GM23248 (cell line): ENCODE measurements around the gene LYRM4. TPM values are rescaled to one million over a fixed set of nuclear protein-coding genes. Genes with fewer than 3 reads are reported as not detected.

Source experiments
- DNase-seq: peaks from one replicate; pipeline ENCODE4 v3.0.0-alpha.2; 2015
- H2AFZ ChIP-seq: fragments of 200-600 bp; sonication (generic); 2 replicates; pipeline ENCODE4 v1.6.1; 2016; ENCODE audit warnings: antibody characterized with exemption
- H3F3A ChIP-seq: fragments of 200-600 bp; sonication (generic); 2 replicates; pipeline ENCODE4 v1.6.1; 2016; ENCODE audit warnings: mild to moderate bottlenecking, antibody characterized with exemption, mixed run types; ENCODE audit not compliant: insufficient read depth
- H3K27ac ChIP-seq: fragments of 200-600 bp; sonication (generic); 2 replicates; pipeline ENCODE4 v1.5.1; 2016; ENCODE audit warnings: mild to moderate bottlenecking
- H3K27me3 ChIP-seq: fragments of 200-600 bp; sonication (generic); replicated peaks from 2 replicates; pipeline ENCODE4 v1.6.1; 2016; ENCODE audit warnings: mild to moderate bottlenecking; ENCODE audit not compliant: insufficient read depth
- H3K36me3 ChIP-seq: fragments of 200-600 bp; sonication (generic); 2 replicates; pipeline ENCODE4 v1.6.1; 2016; ENCODE audit warnings: low read depth, mild to moderate bottlenecking
- H3K4me1 ChIP-seq: fragments of 200-600 bp; sonication (generic); 2 replicates; pipeline ENCODE4 v1.6.1; 2016; ENCODE audit warnings: mild to moderate bottlenecking; ENCODE audit not compliant: insufficient read depth
- H3K4me2 ChIP-seq: fragments of 200-600 bp; sonication (generic); one replicate; pipeline ENCODE4 v1.6.1; 2016; ENCODE audit warnings: mild to moderate bottlenecking; ENCODE audit not compliant: unreplicated experiment
- H3K4me3 ChIP-seq: fragments of 200-600 bp; sonication (generic); 2 replicates; pipeline ENCODE4 v1.5.1; 2016; ENCODE audit warnings: mild to moderate bottlenecking
- H3K79me2 ChIP-seq: fragments of 200-600 bp; sonication (generic); 2 replicates; pipeline ENCODE4 v1.6.1; 2016; ENCODE audit warnings: mild to moderate bottlenecking; ENCODE audit not compliant: insufficient read depth
- H3K9ac ChIP-seq: fragments of 200-600 bp; sonication (generic); 2 replicates; pipeline ENCODE4 v1.6.1; 2016; ENCODE audit warnings: mild to moderate bottlenecking
- H3K9me2 ChIP-seq: fragments of 200-600 bp; sonication (generic); 2 replicates; pipeline ENCODE4 v1.6.1; 2016; ENCODE audit warnings: mixed run types, mild to moderate bottlenecking, moderate library complexity; ENCODE audit not compliant: insufficient read depth
- H3K9me3 ChIP-seq: fragments of 200-600 bp; sonication (generic); one replicate; pipeline ENCODE4 v1.6.1; 2017; ENCODE audit warnings: low read depth
- H4K20me1 ChIP-seq: fragments of 200-600 bp; sonication (generic); 2 replicates; pipeline ENCODE4 v1.6.0; 2016; ENCODE audit not compliant: insufficient read depth
- EZH2 ChIP-seq: fragments of 200-600 bp; sonication (generic); IDR thresholded peaks from 2 replicates; pipeline ENCODE4 v1.6.1; 2018; ENCODE audit warnings: antibody characterized with exemption, mild to moderate bottlenecking; ENCODE audit not compliant: insufficient read depth, poor library complexity, severe bottlenecking
- EZH2phosphoT487 ChIP-seq: fragments of 200-600 bp; sonication (generic); IDR thresholded peaks from 2 replicates; pipeline ENCODE4 v1.6.1; 2018; ENCODE audit warnings: antibody characterized with exemption, moderate library complexity, mild to moderate bottlenecking, low read depth; ENCODE audit not compliant: insufficient read depth
- WGBS, 2 experiments: methylation state at CpG; one replicate each; pipeline ENCODE4 v1.1.6; 2015 to 2017; ENCODE audit warnings: low lambda C conversion rate in 2 of 2, low coverage in 1 of 2; ENCODE audit errors: missing lambda C conversion rate in 2 of 2; 5-methylcytosine and 5-hydroxymethylcytosine counted together
- in situ Hi-C: fragments of 300-500 bp; cut with MboI; formaldehyde crosslinking; loops from 2 replicates; pipeline ENCODE4 v1.15.0; 2020
- polyA plus RNA-seq: library from polyadenylated mRNA; unstranded; fragments of >200 nt; fragmentation: Nextera tagmentation; extraction: Ambion mirVana; gene quantifications from 2 replicates; pipeline ENCODE4 v1.2.1, GENCODE V29; 2016
- total RNA-seq: library from RNA; depleted of rRNA; stranded (reverse); fragments of >200 nt; shearing (Covaris generic); gene quantifications from 2 replicates; pipeline ENCODE4 v1.2.3, GENCODE V29; 2014

Gene LYRM4
- total and polyA plus RNA-seq, 2 experiments from 2014 or later, result 27.1 to 28.0 TPM

DNA sequence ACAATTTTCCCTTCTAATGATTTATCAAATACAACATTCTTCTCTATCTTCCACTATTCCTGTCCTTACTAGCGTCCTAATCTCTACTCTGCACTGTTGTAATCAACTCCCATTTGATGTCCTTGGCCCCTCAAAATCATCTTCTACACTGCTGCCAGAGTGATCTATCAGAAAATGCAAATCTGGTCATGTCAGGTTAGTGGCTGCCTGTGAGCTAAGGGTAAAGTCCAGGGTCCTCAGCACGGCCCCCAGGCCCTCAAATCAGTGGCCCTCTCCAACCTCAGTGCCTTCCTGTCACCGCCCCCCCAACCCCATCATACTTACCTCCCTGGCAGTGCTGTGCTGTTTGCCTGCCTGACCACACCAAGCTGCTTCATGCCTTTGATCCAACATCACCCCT, 3.8 kb downstream of the LYRM4 start:
- in situ Hi-C loops, result no loop called here

GRCh38 chr6:5250911-5251310, 9.8 kb downstream of the LYRM4 start:
- Histone ChIP-seq H3K9ac (no peak overlapping the region), H3K4me1 (no peaks in the 10 kb centered on the region), H3K27ac (no peak overlapping the region), H3K79me2 (peaks cover 22% of the 10 kb centered on the region), H3K4me2 (no peak overlapping the region), H2AFZ (no peak overlapping the region), H4K20me1 (no peaks in the 10 kb centered on the region), H3K4me3 (no peak overlapping the region), H3K36me3 (no peaks in the 10 kb centered on the region), H3K9me2 (no peaks in the 10 kb centered on the region), H3K27me3 (no peaks in the 10 kb centered on the region), H3K9me3 (no peaks in the 10 kb centered on the region), H3F3A (no peaks in the 10 kb centered on the region)
- no peak for TF ChIP-seq EZH2phosphoT487
- TF ChIP-seq EZH2, result no peak
- 95 to 97% methylated on average over 4 of the region's 4 CpGs for WGBS, 2 experiments
- in situ Hi-C loops, result no loop called here
- DNase-seq, result no peak

More for the DNA sequence above, 3.8 kb downstream of the LYRM4 start:
- no peaks in the 10 kb centered on the region for H4K20me1 ChIP-seq
- H3K9me3 ChIP-seq, result no peaks in the 10 kb centered on the region
- no peak for DNase-seq
- no peaks in the 10 kb centered on the region for H3K36me3 ChIP-seq
- 73 to 85% methylated on average over 3 of the region's 3 CpGs for WGBS, 2 experiments
- no peak overlapping the region for H2AFZ ChIP-seq
- H3K27ac ChIP-seq, result no peak overlapping the region
- H3K4me1 ChIP-seq, result peaks cover 9% of the 10 kb centered on the region
- H3K9me2 ChIP-seq, result no peaks in the 10 kb centered on the region
- H3K4me3 ChIP-seq, result no peak overlapping the region
- no peak overlapping the region for H3K9ac ChIP-seq
- peaks cover 34% of the 10 kb centered on the region for H3K79me2 ChIP-seq
- TF ChIP-seq EZH2phosphoT487 (no peak), EZH2 (no peak)
- H3K27me3 ChIP-seq, result no peaks in the 10 kb centered on the region
- no peak overlapping the region for H3K4me2 ChIP-seq
- H3F3A ChIP-seq, result peaks cover 10% of the 10 kb centered on the region

- Histone ChIP-seq H3K9me2 (no peaks in the 10 kb centered on the region), H3K4me3 (no peak overlapping the region), H4K20me1 (no peaks in the 10 kb centered on the region), H3K4me2 (no peak overlapping the region), H3K36me3 (no peaks in the 10 kb centered on the region), H3K9me3 (no peaks in the 10 kb centered on the region), H3K27ac (no peak overlapping the region), H3K27me3 (no peaks in the 10 kb centered on the region), H3F3A (no peaks in the 10 kb centered on the region), H2AFZ (no peak overlapping the region), H3K9ac (no peak overlapping the region), H3K4me1 (no peaks in the 10 kb centered on the region), H3K79me2 (peaks cover 17% of the 10 kb centered on the region)
- in situ Hi-C loops, result no loop called here
- WGBS, 2 experiments, result 97% methylated on average over 3 of the region's 3 CpGs
- no peak for TF ChIP-seq EZH2phosphoT487
- TF ChIP-seq EZH2, result no peak
- no peak for DNase-seq
These were observed 10.3 kb downstream of the LYRM4 start for GRCh38 chr6:5250451-5250850.

DNA sequence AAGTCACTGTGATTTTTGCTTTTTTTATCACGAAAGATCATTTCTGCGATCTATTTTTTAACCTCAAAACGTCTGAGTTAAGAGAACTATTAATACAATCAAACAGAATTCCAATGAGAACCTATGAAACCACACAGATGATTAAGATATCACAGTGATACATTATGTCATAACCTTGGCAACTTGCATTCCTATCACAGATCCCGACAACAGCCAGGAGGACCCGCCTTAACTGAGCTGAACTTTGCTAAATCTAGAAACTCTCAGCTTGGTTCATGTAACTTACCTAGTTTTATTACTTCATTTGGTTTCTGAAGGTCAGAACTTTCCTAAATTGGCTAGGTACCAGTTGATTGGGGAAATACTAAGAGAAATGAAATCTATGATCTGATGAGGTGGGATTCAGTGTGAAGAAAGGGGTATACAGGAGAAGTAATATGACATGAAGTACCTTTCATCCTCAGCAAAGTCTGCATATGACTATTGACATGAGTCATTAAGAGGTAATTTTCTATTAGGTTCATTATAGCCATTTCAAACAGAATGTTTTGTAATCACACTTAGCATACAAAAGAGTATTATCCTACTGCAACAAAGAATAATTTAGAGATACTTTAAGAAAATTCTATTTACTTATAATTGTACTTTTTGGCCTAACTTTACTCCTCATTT, 11.2 kb downstream of the LYRM4 start:
- no peaks in the 10 kb centered on the region for H3K9me2 ChIP-seq
- H3K4me3 ChIP-seq, result no peak overlapping the region
- H3K27me3 ChIP-seq, result no peaks in the 10 kb centered on the region
- no peaks in the 10 kb centered on the region for H3F3A ChIP-seq
- H3K9ac ChIP-seq, result no peak overlapping the region
- no peak overlapping the region for H2AFZ ChIP-seq
- in situ Hi-C loops, result no loop called here
- no peaks in the 10 kb centered on the region for H3K36me3 ChIP-seq
- TF ChIP-seq EZH2phosphoT487, result no peak
- no peak for TF ChIP-seq EZH2
- H3K4me2 ChIP-seq, result no peak overlapping the region
- no peaks in the 10 kb centered on the region for H3K9me3 ChIP-seq
- no peak overlapping the region for H3K27ac ChIP-seq
- peaks cover 11% of the 10 kb centered on the region for H3K79me2 ChIP-seq
- H3K4me1 ChIP-seq, result no peaks in the 10 kb centered on the region
- 94 to 97% methylated on average over 5 of the region's 5 CpGs for WGBS, 2 experiments
- peak; percentile 14 for DNase-seq
- H4K20me1 ChIP-seq, result no peaks in the 10 kb centered on the region
